ENCODE results near the gene HEPH.

DNA sequence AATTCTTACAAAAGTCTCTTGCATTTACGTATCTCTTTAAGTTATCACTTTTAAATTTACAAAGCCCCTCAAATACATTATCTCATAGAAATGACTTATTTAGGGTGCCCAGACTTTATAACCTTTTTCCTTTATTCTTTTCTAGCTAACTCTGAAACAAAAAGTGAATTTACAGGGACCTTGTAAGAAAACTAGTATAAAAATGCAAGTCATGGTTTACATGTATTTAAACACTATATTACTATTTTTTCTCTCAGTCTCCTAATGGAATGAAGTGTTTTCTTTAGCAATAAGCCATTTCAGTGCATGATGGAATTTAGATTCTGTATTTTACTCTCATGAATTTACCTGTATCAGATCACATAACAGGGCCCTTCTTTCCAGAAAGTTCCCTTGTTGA is 14.5 kb upstream of the HEPH start:
- TF ChIP-seq SIN3A (conservative IDR thresholded peaks at IDR 0.05 in 1 of 2, IDR thresholded peaks at IDR 0.05 in 1 of 2; ENCODE audit: low read depth in 1 of 2, low read length in 2 of 2), result no peak
- TF ChIP-seq CTCF (IDR thresholded peaks at IDR 0.05; ENCODE audit: control extremely low read depth in 1 of 3, insufficient read depth in 1 of 3, low read depth in 1 of 3, low read length in 3 of 3), result no peak
- TF ChIP-seq POLR2A (IDR thresholded peaks at IDR 0.05; ENCODE audit: control extremely low read depth in 1 of 2, low read depth in 2 of 2, low read length in 2 of 2), result no peak
- no peak for TF ChIP-seq MAX (IDR thresholded peaks at IDR 0.05)
- TF ChIP-seq TAF1 (IDR thresholded peaks at IDR 0.05; ENCODE audit: low read depth, low read length), result no peak
- TF ChIP-seq ASH2L (IDR thresholded peaks at IDR 0.05; ENCODE audit: low read length), result no peak
- TF ChIP-seq ATF3 (IDR thresholded peaks at IDR 0.05; ENCODE audit: insufficient read depth, low read depth, low read length), result no peak
- no peak for TF ChIP-seq JUND (IDR thresholded peaks at IDR 0.05; ENCODE audit: low read length)
- TF ChIP-seq CREB1 (IDR thresholded peaks at IDR 0.05), result no peak
- TF ChIP-seq HDAC2 (IDR thresholded peaks at IDR 0.05; ENCODE audit: borderline replicate concordance in 1 of 2, low read depth in 2 of 2, low read length in 2 of 2), result no peak
- TF ChIP-seq GABPA (IDR thresholded peaks at IDR 0.05; ENCODE audit: borderline replicate concordance, insufficient read depth, low read length), result no peak
- TF ChIP-seq RXRA (IDR thresholded peaks at IDR 0.05; ENCODE audit: insufficient read depth, low read depth, low read length), result no peak
- TF ChIP-seq HDAC6 (IDR thresholded peaks at IDR 0.05; ENCODE audit: low read depth, low read length), result no peak
- no peak for TF ChIP-seq USF2 (IDR thresholded peaks at IDR 0.05; ENCODE audit: low read length)
